Kidney epithelial cell (primary cell): ENCODE results near the gene ENTPD7. TPM values are rescaled to one million over a fixed set of nuclear protein-coding genes. Genes with fewer than 3 reads are reported as not detected.

ENCODE experiments used
- DNase-seq: peaks from one replicate; pipeline ENCODE4 v3.0.0-alpha.2; 2010; ENCODE audit warnings: low read depth
- H3K27me3 ChIP-seq: 2 replicates; pipeline ENCODE4 v1.6.0; 2011; ENCODE audit warnings: low read length; ENCODE audit not compliant: control insufficient read depth, insufficient read depth
- H3K36me3 ChIP-seq: 2 replicates; pipeline ENCODE4 v1.5.1; 2011; ENCODE audit warnings: low read length; ENCODE audit not compliant: control insufficient read depth, insufficient read depth
- H3K4me3 ChIP-seq: 2 replicates; pipeline ENCODE4 v1.5.1; 2011; ENCODE audit warnings: low read depth, mild to moderate bottlenecking, control low read depth, low read length
- CTCF ChIP-seq: IDR thresholded peaks from 2 replicates; pipeline ENCODE4 v1.5.1; 2011; ENCODE audit warnings: mild to moderate bottlenecking, moderate library complexity, low read length, control low read depth, inconsistent platforms; ENCODE audit not compliant: insufficient read depth, poor library complexity, severe bottlenecking
- total RNA-seq: library from RNA; depleted of rRNA; stranded (reverse); fragments of >200 nt; gene quantifications from 2 replicates; pipeline ENCODE4 v1.2.3, GENCODE V29; 2015

ENTPD7 gene
- total RNA-seq, 1 donor from 2014 or later = 29.1 TPM

- no peak overlapping the region for H3K4me3 ChIP-seq
- H3K27me3 ChIP-seq = no peaks in the 10 kb centered on the region
- no peak for TF ChIP-seq CTCF
- DNase-seq = no peak
- H3K36me3 ChIP-seq = peaks cover 1% of the 10 kb centered on the region
These were observed 30.2 kb downstream of the ENTPD7 start for GRCh38 chr10:99689461-99689860.

GRCh38 chr10:99693933-99694583, 34.7 kb downstream of the ENTPD7 start:
- no peak for TF ChIP-seq CTCF

GRCh38 chr10:99695761-99696160, 36.5 kb downstream of the ENTPD7 start:
- no peak for DNase-seq
- Histone ChIP-seq H3K27me3 (no peaks in the 10 kb centered on the region), H3K4me3 (no peak overlapping the region), H3K36me3 (peaks cover 4% of the 10 kb centered on the region)
- no peak for TF ChIP-seq CTCF

More at GRCh38 chr10:99693933-99694583, 34.7 kb downstream of the ENTPD7 start:
- Histone ChIP-seq H3K36me3 (peaks cover 4% of the 10 kb centered on the region), H3K4me3 (no peak overlapping the region), H3K27me3 (no peaks in the 10 kb centered on the region)
- DNase-seq = no peak

GRCh38 chr10:99698504-99699080, 39.3 kb downstream of the ENTPD7 start:
- no peak for DNase-seq
- Histone ChIP-seq H3K4me3 (no peak overlapping the region), H3K27me3 (no peaks in the 10 kb centered on the region), H3K36me3 (peaks cover 3% of the 10 kb centered on the region)
- TF ChIP-seq CTCF = no peak

GRCh38 chr10:99700649-99701048, 41.3 kb downstream of the ENTPD7 start:
- Histone ChIP-seq H3K4me3 (no peak overlapping the region), H3K27me3 (no peaks in the 10 kb centered on the region), H3K36me3 (peaks cover 3% of the 10 kb centered on the region)
- TF ChIP-seq CTCF = no peak
- DNase-seq = no peak
